ENCODE measurements around the gene CLIC6.
"Not testable (repeated sequence)": the region's sequence is repeated elsewhere in the genome, so short reads cannot be mapped to it uniquely, and the experiment has no call there.

DNA sequence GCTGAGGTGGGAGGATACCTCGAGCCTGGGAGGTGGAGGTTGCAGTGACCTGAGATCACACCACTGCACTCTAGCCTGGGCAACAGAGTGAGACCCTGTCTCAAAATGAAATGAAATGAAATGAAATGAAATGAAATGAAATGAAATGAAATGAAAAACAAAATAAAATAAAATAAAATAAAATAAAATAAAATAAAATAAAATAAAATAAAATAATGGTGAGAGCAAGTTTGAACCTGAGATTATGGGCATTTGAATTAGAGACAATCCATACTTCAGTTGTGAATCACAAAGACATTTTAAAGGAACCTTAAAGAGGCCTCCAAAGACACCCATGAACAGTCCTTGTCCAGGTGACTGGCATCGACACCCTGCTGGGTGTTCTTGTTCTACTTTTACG, 49.7 kb downstream of the CLIC6 start:
- TF ChIP-seq CTCF (IDR thresholded peaks at IDR 0.05); ZFX (IDR thresholded peaks at IDR 0.05; ENCODE audit: borderline replicate concordance): not testable (repeated sequence)
